NCI-H1417 treated with DMSO at 0.1 percent for 48 hours (cell line): Measurements from ENCODE around the gene CCSER1.

Experiments
- DNase-seq: peaks from one replicate; lab custom pipeline; 2025; lab: John Stamatoyannopoulos, UW

Gene CCSER1

DNA sequence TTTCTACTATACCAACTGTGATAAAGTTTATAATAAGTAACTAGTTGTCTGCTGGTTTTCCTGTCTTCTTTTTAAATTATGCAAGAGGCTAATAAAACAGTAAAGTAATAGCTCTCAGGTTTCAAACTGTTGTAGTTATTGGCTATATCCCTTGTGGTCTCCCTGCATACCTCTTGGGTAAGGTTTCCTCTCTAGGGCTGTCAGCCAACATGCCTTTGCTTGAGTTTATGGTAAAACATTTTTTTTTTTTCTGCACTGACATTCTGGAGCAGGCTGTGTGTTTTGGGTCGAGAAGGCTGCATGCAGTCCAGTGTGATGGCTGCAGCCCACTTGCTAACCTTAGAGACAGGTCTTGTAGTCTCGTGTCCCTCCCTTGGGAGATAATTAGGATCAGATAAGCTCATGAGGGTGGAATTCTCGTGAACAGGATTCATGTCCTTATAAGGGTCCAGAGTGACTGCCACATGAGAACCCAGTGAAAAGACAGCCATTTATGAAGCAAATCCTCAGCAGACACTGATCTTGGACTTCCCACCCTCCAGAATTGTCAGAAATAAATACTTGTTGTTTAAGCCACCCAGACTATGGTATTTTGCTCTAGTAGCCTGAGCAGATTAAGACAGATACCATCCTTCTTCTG is 831.2 kb downstream of the CCSER1 start:
- DNase-seq = no peak

GRCh38 chr4:90960433-90960832 is 833.2 kb downstream of the CCSER1 start:
- no peak for DNase-seq

DNA sequence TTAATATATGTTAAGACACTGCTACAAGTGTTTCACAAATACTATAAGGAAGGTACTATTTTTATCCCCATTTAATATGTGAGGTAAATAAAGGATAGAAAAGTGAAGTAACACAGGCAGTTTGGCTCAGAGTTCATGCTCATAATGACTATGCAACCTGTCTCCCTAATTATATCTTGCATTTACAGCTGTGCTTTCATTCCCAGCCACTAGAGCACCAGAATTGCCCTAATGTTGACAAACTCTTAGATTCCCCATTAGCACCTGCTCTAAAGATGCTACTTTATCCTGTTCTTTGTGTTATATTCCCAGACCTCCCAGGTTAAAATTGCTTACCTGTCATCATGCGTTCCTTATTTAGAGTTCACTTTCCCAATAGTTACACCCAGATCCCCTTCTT is 833.6 kb downstream of the CCSER1 start:
- DNase-seq = no peak

DNA sequence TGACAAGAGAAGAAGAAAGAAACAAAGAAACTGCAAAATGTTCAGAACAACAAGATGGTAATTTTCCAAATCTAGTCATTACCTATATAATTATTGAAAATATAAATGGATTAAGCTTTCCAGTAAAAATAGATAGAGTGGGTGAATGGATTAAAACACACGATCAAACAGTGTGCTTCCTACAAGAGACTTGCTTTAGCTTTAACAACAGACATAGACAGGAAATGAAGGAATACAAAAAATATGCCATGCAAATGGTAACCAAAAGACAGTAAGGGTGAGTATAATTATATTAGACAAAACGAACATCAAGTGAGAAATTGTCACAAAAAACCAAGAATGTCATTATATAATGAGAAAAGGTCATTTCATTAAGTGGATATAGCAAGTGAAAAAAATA is 842.8 kb downstream of the CCSER1 start:
- no peak for DNase-seq

GRCh38 chr4:90977726-90978125 is 850.5 kb downstream of the CCSER1 start:
- no peak for DNase-seq

DNA sequence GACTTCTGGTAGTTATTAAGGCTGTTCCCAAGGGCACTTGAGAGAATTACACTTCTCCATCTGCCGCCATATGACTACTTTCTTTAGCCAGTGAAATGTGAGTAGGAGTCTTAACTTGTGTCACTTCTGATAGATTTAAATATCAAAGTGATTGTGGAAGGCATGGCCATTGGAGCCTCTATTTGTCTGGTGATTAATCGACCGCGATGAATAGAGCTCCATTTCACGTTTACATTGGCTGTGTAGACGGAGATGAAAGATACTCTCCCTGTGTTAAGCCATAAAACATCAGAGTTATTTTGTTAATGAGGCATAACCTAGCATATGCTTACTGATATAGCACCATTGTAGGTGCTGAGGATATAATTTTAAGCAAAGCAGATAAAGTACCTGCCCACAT is 852.4 kb downstream of the CCSER1 start:
- no peak for DNase-seq

GRCh38 chr4:90982813-90983212 is 855.6 kb downstream of the CCSER1 start:
- DNase-seq = no peak

DNA sequence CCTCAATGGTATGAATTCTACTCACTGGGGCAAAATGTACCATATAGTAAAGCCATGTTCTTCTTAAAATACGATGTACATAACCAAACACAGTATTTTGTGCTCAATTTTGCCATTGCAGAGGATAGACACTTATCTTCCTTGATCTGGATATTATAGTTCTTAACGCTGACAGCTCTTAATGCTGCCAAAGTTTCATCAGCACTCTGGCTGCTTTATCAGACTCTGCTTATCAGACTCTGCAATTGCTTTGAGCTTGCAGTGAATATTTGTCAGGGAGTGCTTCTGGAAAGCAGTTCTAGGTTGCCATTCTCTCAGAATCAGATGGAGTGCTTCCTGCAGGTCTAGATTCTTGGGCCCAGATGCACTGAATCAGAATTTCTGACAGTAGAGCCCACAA is 863.1 kb downstream of the CCSER1 start:
- DNase-seq = no peak

GRCh38 chr4:90992213-90992612 is 865.0 kb downstream of the CCSER1 start:
- no peak for DNase-seq

DNA sequence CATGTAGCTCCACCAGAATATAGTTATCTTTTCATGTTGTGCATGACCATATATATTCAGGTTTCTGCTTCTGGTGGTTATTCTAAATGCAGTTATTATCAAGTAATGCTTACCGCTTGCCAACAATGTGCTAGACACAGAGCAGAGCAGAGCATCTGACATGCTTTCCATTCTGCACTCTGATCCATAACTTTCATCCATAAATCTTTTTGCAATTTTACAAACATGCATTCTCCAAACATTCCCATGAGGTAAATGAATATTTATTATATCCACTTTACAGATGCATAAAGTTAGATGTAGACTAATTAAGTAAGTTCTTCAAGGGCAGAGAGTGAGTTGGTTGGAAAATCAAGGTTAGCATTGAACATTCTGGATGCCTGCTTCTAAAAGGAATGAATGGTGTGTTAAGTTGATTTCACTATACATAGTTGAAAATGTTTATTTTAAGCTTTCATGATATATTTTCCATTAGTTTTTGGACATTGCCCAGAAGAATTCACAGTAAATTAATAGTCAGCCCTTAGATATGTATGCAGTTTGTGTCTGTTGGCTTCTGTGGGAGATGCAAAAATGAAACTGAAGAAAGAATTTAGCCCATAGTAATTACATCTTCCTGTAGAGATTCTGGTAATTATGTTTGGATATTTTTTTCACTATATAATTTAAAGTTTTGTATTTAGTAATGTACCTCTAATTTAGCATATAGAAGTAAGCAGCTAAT is 867.8 kb downstream of the CCSER1 start:
- DNase-seq = no peak

DNA sequence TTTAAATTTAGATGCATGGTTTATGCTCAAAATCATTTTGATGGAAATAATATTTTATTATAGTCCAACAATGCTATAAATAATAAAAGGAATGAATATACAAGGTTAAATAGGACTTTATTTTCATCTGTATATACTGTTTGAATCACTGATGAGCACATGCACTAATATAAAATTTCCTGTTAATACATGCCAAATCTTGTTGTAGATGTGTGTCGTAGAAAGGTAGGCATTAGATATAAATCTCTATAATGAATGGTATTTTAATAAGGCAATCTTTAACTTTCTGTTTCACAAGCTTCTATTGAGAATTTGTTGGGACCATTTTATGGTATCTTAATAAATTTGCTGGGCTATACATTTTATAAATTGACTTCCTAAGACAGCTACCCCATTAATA is 868.8 kb downstream of the CCSER1 start:
- DNase-seq = no peak

DNA sequence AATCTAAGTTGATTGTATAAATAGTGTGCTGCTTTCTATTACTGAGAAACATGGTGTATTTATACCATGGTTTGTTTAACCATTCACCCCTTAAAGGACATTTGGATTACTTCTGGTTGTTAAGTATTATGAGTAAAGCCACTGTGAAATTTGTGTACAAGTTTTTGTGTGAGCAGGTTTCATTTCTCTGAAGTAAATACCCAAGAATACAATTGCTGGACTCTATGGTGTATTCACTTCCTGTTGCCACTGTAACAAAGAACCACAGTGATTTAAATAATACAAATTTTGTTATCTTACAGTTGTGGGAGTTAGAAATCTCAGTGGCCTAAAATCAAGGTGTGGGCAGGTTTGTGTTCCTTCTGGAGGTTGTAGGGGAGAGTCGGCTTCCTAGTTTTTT is 869.6 kb downstream of the CCSER1 start:
- no peak for DNase-seq

- DNase-seq = no peak
Observed at GRCh38 chr4:91015861-91016260, 888.7 kb downstream of the CCSER1 start.

GRCh38 chr4:91019513-91019912 is 892.3 kb downstream of the CCSER1 start:
- no peak for DNase-seq

DNA sequence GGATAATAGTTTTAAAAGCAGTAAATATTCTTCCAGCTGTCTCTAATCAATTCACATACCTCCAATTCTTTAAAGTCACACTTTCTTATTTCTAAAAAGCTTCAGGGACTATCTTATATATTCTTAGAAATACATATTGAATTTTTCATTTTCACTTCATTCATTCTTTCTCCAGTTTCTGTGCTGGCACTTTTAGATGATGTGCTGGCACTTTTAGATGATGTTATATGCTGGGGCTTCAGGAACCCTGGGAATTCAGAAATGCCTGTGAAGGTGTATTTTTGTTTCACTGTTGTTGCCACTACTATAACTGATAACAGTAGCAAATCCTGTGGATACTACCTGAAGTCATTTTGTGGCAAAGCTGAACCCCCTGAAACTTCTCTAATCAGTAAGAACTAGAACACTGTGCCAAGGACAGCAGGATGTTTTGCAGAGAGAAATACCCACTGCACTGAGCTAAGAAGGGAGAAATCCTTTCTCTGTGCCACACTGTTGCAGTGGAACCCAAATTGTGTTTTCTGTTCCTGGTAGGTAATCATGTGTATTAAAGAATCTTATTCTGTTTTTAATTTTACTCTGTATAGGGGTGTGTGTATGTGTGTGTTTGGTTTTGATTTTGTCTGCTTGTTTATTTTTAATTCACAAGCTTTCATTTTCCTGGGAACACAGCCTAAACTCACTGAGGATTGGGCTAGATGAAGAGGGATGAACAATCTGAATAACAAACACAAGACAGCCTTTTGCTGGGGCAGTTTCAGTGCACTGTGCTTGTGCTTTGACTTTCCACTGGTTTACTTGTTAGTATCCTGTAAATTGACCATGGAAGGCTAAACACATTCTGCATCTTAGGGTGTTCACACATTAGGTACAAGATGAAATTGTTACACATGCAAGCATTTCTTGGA is 898.3 kb downstream of the CCSER1 start:
- DNase-seq = no peak

DNA sequence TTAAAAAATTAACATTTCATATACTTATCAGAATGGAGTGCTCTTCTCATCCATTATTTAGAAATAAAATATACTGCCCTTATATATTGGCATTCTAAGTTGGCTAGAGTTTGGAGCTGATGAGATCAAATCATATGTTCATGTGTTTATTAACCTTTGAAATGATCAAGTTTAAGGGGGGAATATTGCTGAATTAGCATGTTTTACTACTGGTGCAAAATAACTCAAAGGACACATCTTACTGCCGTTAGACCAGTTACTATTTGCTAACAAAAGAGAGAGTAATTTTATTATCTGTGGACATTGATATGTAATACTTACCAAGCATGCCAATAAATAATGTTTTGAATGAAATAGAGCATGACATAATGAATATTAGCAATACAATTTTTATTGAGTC is 901.0 kb downstream of the CCSER1 start:
- DNase-seq = no peak

DNA sequence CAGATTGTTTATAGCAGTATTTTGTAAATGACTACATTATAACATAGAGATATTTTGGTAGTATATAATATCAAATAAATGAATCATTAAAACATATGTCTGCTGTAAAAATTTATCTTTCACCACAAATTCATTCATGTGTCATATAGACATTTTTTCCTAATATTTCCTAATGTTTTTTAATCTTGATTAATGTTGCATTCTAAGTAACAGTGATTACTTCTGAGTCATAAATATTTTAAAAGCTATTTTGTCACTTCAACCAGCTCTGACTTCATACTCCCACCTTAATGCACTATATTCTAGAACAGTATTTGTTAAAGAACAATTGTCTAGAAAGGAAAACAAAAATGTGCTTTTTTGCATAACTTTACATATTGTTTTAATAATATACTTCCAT is 904.6 kb downstream of the CCSER1 start:
- DNase-seq = no peak

GRCh38 chr4:91032725-91033445 is 905.7 kb downstream of the CCSER1 start:
- no peak for DNase-seq

GRCh38 chr4:91035276-91035675 is 908.1 kb downstream of the CCSER1 start:
- DNase-seq = no peak

- DNase-seq = no peak
Observed at GRCh38 chr4:91037951-91038350, 910.8 kb downstream of the CCSER1 start.

GRCh38 chr4:91057871-91058270 is 930.7 kb downstream of the CCSER1 start:
- DNase-seq = no peak

- no peak for DNase-seq
Observed at GRCh38 chr4:91058345-91058744, 931.2 kb downstream of the CCSER1 start.
